Measurements from ENCODE around the gene AQP12B.

GRCh38 chr2:240644171-240644651 is 38.5 kb downstream of the AQP12B start:
- TF ChIP-seq POLR2A (IDR thresholded peaks at IDR 0.05; ENCODE audit: low read depth, low read length): no peak
- TF ChIP-seq POLR2AphosphoS5 (IDR thresholded peaks at IDR 0.05; ENCODE audit: low read depth, low read length): no peak

All from GM12891 (cell line).